ENCODE measurements around the gene VEPH1. TPM values are rescaled to one million over a fixed set of nuclear protein-coding genes. Genes with fewer than 3 reads are reported as not detected.
A peak's percentile ranks its signal among the peaks of the same experiment; 100 is the strongest.

VEPH1 gene
- total and polyA plus RNA-seq, 9 of the 15 experiments (the other 6 are each of a cell fraction or from before 2014, with no cell fraction given) = 4.5 to 15.6 (median 5.8) TPM

DNA sequence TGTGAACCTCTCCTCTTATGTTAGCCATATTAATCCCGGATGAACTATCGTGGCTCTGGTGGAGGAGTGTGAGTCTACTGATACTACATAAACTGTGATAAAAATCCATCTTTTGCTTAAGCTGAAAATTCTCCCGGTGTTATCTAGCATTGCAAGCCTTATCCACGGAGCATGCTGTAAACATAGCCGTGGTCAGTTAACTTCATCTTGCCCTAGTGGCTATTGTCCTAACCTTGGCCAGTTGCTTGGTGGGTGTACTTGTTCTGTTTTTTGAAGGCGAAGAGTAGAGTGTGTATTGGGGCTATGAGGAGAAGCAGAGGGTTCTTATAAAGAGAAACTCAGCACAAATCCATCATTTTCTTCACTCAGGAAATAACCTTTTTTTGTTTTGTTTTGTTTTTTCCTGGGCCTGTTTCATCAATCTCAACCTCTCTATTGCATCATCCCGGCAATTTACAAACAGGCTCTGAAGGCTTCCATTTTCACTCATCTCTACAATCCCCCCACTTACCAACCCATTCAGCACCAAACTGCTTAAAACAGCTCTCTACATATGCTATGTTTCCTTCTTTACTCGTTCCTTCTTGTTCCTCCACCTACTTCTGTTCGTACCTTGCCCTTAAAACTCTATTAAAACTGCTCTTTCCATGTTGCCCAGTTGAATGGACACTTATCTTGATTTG lies 202.1 kb downstream of the VEPH1 start (continued):
- TF ChIP-seq CCNT2 (IDR thresholded peaks at IDR 0.05; ENCODE audit: borderline replicate concordance, extremely low read depth, insufficient read length, low read depth, low read length) = peak; percentile 57
- TF ChIP-seq ZNF431 (CRISPR knock-in tag; IDR thresholded peaks at IDR 0.05) = no peak
- TF ChIP-seq ZNF212 (CRISPR knock-in tag; IDR thresholded peaks at IDR 0.05) = no peak
- TF ChIP-seq SLC30A9 (CRISPR knock-in tag; IDR thresholded peaks at IDR 0.05) = no peak
- peak; percentile 19; the same call in 1 of the 2 replicates for TF ChIP-seq CC2D1A (IDR thresholded peaks at IDR 0.05)
- TF ChIP-seq HOXB6 (CRISPR knock-in tag; IDR thresholded peaks at IDR 0.05; ENCODE audit: borderline replicate concordance) = no peak
- no peak for TF ChIP-seq TRIM25 (IDR thresholded peaks at IDR 0.05; ENCODE audit: borderline replicate concordance)
- peak; percentile 49; the same call in 1 of the 2 replicates for TF ChIP-seq HDAC2 (IDR thresholded peaks at IDR 0.05)
- TF ChIP-seq TOE1 (IDR thresholded peaks at IDR 0.05; ENCODE audit: borderline replicate concordance) = no peak
- no peak for TF ChIP-seq TOE1 (CRISPR knock-in tag; IDR thresholded peaks at IDR 0.05; ENCODE audit: borderline replicate concordance, low read depth)
- TF ChIP-seq FOXK2 (conservative IDR thresholded peaks at IDR 0.05 in 1 of 2, IDR thresholded peaks at IDR 0.05 in 1 of 2; ENCODE audit: low read depth in 2 of 2) = peak; percentile 23 to 53; a peak in 2 of 4 replicates
- TF ChIP-seq CTBP1 (IDR thresholded peaks at IDR 0.05; ENCODE audit: borderline replicate concordance) = peak; percentile 66; the same call in 1 of the 2 replicates
- 0 out of 2 replicates have a peak, but pooled peaks have one; percentile 53 for TF ChIP-seq ZNF449 (CRISPR knock-in tag; IDR thresholded peaks at IDR 0.05)
- TF ChIP-seq NFIC (IDR thresholded peaks at IDR 0.05) = no peak
- TF ChIP-seq ZNF184 (CRISPR knock-in tag; IDR thresholded peaks at IDR 0.05) = no peak
- TF ChIP-seq ZNF263 (CRISPR knock-in tag; IDR thresholded peaks at IDR 0.05; ENCODE audit: borderline replicate concordance) = no peak
- peak; percentile 75; the same call in 1 of the 2 replicates for TF ChIP-seq ZSCAN32 (CRISPR knock-in tag; IDR thresholded peaks at IDR 0.05)
- no peak for TF ChIP-seq SNRNP70 (optimal IDR thresholded peaks at IDR 0.05; ENCODE audit: low read depth, low read length)
- TF ChIP-seq FOXJ3 (CRISPR knock-in tag; IDR thresholded peaks at IDR 0.05) = no peak
- no peak for TF ChIP-seq ZBTB2 (IDR thresholded peaks at IDR 0.05)
- TF ChIP-seq ELF4 (CRISPR knock-in tag; IDR thresholded peaks at IDR 0.05) = 0 out of 2 replicates have a peak, but pooled peaks have one; percentile 10
- no peak for TF ChIP-seq NFIX (CRISPR knock-in tag; IDR thresholded peaks at IDR 0.05; ENCODE audit: low read depth)
- no peak for TF ChIP-seq NR2C2 (CRISPR knock-in tag; IDR thresholded peaks at IDR 0.05)
- no peak; the same call in 1 of the 2 replicates for TF ChIP-seq NR2C2 (tag; IDR thresholded peaks at IDR 0.05)
- peak; percentile 84 for TF ChIP-seq TAL1 (IDR thresholded peaks at IDR 0.05)
- peak; percentile 82; the same call in 1 of the 2 replicates for TF ChIP-seq SMARCA4 (IDR thresholded peaks at IDR 0.05)
